Transverse colon (tissue), 3 donors: ENCODE measurements around the gene CTCF.

Experiments used
- EP300 ChIP-seq: sonication (generic); formaldehyde crosslinking; IDR thresholded peaks from one replicate; pipeline ENCODE4 v1.6.1; 2017; ENCODE audit warnings: antibody characterized with exemption, low read depth
- POLR2A ChIP-seq: fragments of 450-650 bp; IDR thresholded peaks from one replicate; pipeline ENCODE4 v1.6.1; 2016; ENCODE audit warnings: antibody characterized with exemption, mild to moderate bottlenecking, moderate library complexity
- TF ChIP-seq, protein P1 (sequence below), 5 experiments: fragments of 200-600 bp in 3 of 5; fragments of 450-650 bp in 2 of 5; sonication (generic) in 3 of 5; IDR thresholded peaks; 1 replicate in 2 of 5; 2 replicates in 3 of 5; pipeline ENCODE4 v1.5.1; 2016 to 2017; ENCODE audit warnings: antibody characterized with exemption in 5 of 5, inconsistent platforms in 3 of 5, mild to moderate bottlenecking in 2 of 5, moderate library complexity in 1 of 5

DNA sequence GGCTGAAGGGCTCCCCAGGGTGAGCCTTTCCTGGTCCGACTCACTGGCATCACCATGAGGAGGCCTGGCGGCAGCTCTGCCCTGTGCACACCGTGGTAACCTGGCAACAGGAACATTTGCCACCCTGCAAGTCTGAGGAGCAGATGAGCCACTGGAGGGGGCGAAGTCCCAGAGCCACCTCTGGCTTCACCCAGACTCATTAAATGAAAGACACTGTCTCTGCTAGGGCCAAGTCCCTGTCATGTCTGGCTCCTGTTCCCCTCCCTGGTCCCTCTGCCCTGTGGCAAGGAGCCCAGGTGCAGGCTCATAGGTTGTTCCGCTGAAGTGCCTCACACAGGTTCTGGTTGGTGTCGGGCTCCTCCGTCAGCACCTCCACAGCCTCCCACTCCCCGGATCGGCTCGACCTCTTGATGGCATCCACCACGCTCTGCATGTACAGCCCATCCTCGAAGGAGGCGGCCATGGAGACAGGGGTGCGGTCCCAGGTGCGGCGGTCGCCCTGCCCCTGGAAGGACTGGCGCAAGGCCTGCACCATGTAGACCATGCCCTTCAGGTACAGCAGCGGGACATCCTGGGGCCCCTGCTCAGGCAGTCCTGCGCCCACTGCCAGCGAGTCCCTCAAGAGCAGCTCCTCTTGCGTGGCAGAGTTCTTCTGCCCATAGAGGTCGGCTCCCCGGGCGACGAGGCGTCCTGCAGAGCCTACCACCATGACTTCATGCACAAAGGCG is 112.7 kb downstream of the CTCF start:
- TF ChIP-seq EP300 (no peak), POLR2A (peak; percentile 7)
- TF ChIP-seq, protein P1, sequence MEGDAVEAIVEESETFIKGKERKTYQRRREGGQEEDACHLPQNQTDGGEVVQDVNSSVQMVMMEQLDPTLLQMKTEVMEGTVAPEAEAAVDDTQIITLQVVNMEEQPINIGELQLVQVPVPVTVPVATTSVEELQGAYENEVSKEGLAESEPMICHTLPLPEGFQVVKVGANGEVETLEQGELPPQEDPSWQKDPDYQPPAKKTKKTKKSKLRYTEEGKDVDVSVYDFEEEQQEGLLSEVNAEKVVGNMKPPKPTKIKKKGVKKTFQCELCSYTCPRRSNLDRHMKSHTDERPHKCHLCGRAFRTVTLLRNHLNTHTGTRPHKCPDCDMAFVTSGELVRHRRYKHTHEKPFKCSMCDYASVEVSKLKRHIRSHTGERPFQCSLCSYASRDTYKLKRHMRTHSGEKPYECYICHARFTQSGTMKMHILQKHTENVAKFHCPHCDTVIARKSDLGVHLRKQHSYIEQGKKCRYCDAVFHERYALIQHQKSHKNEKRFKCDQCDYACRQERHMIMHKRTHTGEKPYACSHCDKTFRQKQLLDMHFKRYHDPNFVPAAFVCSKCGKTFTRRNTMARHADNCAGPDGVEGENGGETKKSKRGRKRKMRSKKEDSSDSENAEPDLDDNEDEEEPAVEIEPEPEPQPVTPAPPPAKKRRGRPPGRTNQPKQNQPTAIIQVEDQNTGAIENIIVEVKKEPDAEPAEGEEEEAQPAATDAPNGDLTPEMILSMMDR (IDR thresholded peaks at IDR 0.05), result peak in 1 of 5 experiments; percentile 30
